WTC11 (cell line): ENCODE data around the gene CLPSL1.
"Not testable (repeated sequence)": the region's sequence is repeated elsewhere in the genome, so short reads cannot be mapped to it uniquely, and the experiment has no call there.

Experiments
- CTCF ChIP-seq: fragments of 200-600 bp; IDR thresholded peaks from 2 replicates; pipeline ENCODE4 v1.8.0; 2022; ENCODE audit warnings: antibody characterized with exemption
- SP1 ChIP-seq: sonication (generic); formaldehyde crosslinking; conservative IDR thresholded peaks from 2 replicates; pipeline ENCODE4 v1.8.1; 2022; ENCODE audit warnings: missing genetic modification reagents
- TF ChIP-seq, protein P1 (sequence below): sonication (generic); formaldehyde crosslinking; IDR thresholded peaks from 2 replicates; pipeline ENCODE4 v1.8.1; 2022; ENCODE audit warnings: mild to moderate bottlenecking, missing genetic modification reagents, moderate library complexity, borderline replicate concordance

DNA sequence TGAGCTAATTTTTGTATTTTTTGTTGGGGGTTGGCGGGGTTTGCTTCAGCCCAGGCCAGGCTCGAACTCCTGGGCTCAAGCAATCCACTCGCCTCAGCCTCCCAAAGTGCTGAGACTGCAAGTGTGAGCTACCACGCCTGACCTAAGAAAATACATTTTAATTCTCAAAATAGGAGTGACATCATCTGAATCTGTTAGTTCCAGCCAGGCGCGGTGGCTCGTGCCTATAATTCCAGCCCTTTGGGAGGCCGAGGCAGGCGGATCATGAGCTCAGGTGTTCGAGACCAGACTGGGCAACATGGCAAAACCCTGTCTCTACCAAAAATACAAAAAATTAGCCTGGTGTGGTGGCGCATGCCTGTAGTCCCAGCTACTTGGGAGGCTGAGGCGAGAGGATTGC lies 46.5 kb upstream of the CLPSL1 start:
- TF ChIP-seq CTCF; SP1 (CRISPR knock-in tag): not testable (repeated sequence)
- TF ChIP-seq, protein P1, sequence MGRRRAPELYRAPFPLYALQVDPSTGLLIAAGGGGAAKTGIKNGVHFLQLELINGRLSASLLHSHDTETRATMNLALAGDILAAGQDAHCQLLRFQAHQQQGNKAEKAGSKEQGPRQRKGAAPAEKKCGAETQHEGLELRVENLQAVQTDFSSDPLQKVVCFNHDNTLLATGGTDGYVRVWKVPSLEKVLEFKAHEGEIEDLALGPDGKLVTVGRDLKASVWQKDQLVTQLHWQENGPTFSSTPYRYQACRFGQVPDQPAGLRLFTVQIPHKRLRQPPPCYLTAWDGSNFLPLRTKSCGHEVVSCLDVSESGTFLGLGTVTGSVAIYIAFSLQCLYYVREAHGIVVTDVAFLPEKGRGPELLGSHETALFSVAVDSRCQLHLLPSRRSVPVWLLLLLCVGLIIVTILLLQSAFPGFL (CRISPR knock-in tag), result not testable (repeated sequence)
